ENCODE data around the gene FSHR. TPM values are rescaled to one million over a fixed set of nuclear protein-coding genes. Genes with fewer than 3 reads are reported as not detected.

Gene FSHR, protein sequence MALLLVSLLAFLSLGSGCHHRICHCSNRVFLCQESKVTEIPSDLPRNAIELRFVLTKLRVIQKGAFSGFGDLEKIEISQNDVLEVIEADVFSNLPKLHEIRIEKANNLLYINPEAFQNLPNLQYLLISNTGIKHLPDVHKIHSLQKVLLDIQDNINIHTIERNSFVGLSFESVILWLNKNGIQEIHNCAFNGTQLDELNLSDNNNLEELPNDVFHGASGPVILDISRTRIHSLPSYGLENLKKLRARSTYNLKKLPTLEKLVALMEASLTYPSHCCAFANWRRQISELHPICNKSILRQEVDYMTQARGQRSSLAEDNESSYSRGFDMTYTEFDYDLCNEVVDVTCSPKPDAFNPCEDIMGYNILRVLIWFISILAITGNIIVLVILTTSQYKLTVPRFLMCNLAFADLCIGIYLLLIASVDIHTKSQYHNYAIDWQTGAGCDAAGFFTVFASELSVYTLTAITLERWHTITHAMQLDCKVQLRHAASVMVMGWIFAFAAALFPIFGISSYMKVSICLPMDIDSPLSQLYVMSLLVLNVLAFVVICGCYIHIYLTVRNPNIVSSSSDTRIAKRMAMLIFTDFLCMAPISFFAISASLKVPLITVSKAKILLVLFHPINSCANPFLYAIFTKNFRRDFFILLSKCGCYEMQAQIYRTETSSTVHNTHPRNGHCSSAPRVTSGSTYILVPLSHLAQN
- total RNA-seq, result not detected

GRCh38 chr2:49154140-49154539 is at the start of gene FSHR:
Gene FSHR (minus strand): TSS chr2:49154515. CDS start chr2:49154417, 98 bp downstream.
- DNase-seq (ENCODE audit: low spot score in 2 of 2) (no peak), ATAC-seq (no peak)
- H3K9me3 Mint-ChIP-seq, result peaks cover 4 to 10% of the 10 kb centered on the region in 2 donors
- no peaks in the 10 kb centered on the region for H3K36me3 Mint-ChIP-seq
- H3K27ac Mint-ChIP-seq, result no peak within 1 kb of the TSS

GRCh38 chr2:49199266-49199665 is 45.0 kb upstream of the FSHR start:
- DNase-seq (ENCODE audit: low spot score in 2 of 2) (no peak), ATAC-seq (no peak)
- Mint-ChIP-seq H3K27ac (no peak overlapping the region), H3K9me3 (peaks cover 0 to 4% of the 10 kb centered on the region in 2 donors), H3K36me3 (no peaks in the 10 kb centered on the region)

- no peak for DNase-seq (ENCODE audit: low spot score in 2 of 2)
- ATAC-seq, result no peak
- Mint-ChIP-seq H3K27ac (no peak overlapping the region), H3K36me3 (no peaks in the 10 kb centered on the region), H3K9me3 (peaks cover 0 to 8% of the 10 kb centered on the region in 2 donors)
Measured at GRCh38 chr2:49194701-49195100, 40.4 kb upstream of the FSHR start.

DNA sequence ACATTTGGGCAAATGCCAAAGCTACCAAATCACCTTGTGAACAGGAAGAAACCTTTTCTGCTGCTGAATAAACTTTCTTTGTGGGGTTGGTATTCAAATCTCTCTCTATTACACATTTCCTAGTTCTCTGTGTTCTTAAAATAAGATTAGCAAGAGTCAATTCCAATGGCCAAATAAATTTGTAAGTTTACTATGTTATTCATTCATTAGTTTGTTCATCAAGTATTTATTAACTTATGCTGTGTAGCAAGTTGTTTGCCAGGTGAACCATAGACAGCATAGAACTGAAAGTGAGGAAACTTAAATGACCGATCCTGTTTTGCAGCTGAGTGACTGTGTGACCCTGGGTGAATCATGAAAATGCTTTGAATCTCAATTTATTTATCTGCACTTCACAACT is 37.7 kb upstream of the FSHR start:
- ATAC-seq (no peak), DNase-seq (ENCODE audit: low spot score in 2 of 2) (no peak)
- no peaks in the 10 kb centered on the region for H3K36me3 Mint-ChIP-seq
- peaks cover 3 to 7% of the 10 kb centered on the region in 2 donors for H3K9me3 Mint-ChIP-seq
- H3K27ac Mint-ChIP-seq, result no peak overlapping the region

GRCh38 chr2:49189512-49190225 is 35.4 kb upstream of the FSHR start:
- DNase-seq (ENCODE audit: low spot score in 2 of 2) (no peak), ATAC-seq (no peak)
- H3K9me3 Mint-ChIP-seq, result peaks cover 9 to 10% of the 10 kb centered on the region in 2 donors
- no peaks in the 10 kb centered on the region for H3K36me3 Mint-ChIP-seq
- H3K27ac Mint-ChIP-seq, result no peak overlapping the region

- DNase-seq (ENCODE audit: low spot score in 2 of 2) (no peak), ATAC-seq (no peak)
- Mint-ChIP-seq H3K36me3 (no peaks in the 10 kb centered on the region), H3K27ac (no peak overlapping the region), H3K9me3 (peaks cover 14 to 19% of the 10 kb centered on the region in 2 donors)
Measured at GRCh38 chr2:49186050-49186648, 31.8 kb upstream of the FSHR start.

DNA sequence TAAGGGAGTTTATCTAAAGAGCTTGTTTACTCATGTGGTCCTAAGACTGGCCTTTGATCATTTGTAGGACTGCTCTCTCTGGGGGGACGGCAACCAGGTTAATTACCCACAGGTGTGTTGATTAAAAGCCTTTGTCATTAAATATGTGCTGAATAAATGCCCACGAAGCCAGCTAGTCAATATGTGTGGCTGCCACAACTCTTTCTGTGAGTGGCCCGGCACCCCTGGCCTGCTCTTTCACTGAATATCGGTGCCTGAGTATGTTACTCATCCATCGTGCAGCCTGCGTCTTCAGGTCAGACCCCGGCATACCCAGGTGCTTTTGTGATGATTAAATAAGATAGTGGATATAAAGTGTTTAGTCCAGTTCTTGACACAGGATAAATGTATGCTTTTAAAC is 24.3 kb upstream of the FSHR start:
- Mint-ChIP-seq H3K36me3 (no peaks in the 10 kb centered on the region), H3K27ac (no peak overlapping the region), H3K9me3 (peaks cover 9 to 12% of the 10 kb centered on the region in 2 donors)
- ATAC-seq (no peak), DNase-seq (ENCODE audit: low spot score in 2 of 2) (no peak)

- Mint-ChIP-seq H3K27ac (no peak overlapping the region), H3K9me3 (peaks cover 4 to 8% of the 10 kb centered on the region in 2 donors), H3K36me3 (no peaks in the 10 kb centered on the region)
- no peak for DNase-seq (ENCODE audit: low spot score in 2 of 2)
- ATAC-seq, result no peak
Measured at GRCh38 chr2:49177194-49177593, 22.9 kb upstream of the FSHR start.

DNA sequence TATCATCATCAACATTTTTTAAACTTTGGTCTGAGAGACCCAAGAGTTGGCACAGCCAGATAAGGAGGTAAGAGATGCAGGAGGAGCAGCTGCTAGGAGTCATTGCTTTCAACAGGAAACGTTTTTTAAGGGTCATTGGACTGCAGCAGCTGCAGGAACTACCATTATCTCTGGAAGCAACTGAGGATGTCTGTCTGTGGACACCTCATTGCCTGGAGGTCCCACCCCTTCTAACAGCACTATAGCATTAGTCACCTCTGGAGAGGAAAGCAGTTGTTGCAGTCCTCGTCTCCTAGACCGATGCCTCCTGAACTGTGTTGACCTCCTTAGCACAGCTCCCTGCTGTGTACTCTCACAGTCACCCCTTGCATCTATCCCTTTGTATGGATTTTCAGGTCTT is 21.5 kb upstream of the FSHR start:
- Mint-ChIP-seq H3K36me3 (no peaks in the 10 kb centered on the region), H3K9me3 (peaks cover 8% of the 10 kb centered on the region in 2 donors)
- ATAC-seq, result no peak

GRCh38 chr2:49174750-49175149 is 20.4 kb upstream of the FSHR start:
- ATAC-seq, result no peak
- DNase-seq (ENCODE audit: low spot score in 2 of 2), result no peak
- no peaks in the 10 kb centered on the region for H3K36me3 Mint-ChIP-seq
- H3K27ac Mint-ChIP-seq, result no peak overlapping the region
- H3K9me3 Mint-ChIP-seq, result peaks cover 8% of the 10 kb centered on the region in 2 donors

More for the DNA sequence above, 21.5 kb upstream of the FSHR start:
- H3K27ac Mint-ChIP-seq, result no peak overlapping the region
- no peak for DNase-seq (ENCODE audit: low spot score in 2 of 2)

GRCh38 chr2:49167131-49167530 is 12.8 kb upstream of the FSHR start:
- Mint-ChIP-seq H3K27ac (no peak overlapping the region), H3K36me3 (no peaks in the 10 kb centered on the region), H3K9me3 (peaks cover 16% of the 10 kb centered on the region in 2 donors)
- ATAC-seq, result no peak
- DNase-seq (ENCODE audit: low spot score in 2 of 2), result no peak

DNA sequence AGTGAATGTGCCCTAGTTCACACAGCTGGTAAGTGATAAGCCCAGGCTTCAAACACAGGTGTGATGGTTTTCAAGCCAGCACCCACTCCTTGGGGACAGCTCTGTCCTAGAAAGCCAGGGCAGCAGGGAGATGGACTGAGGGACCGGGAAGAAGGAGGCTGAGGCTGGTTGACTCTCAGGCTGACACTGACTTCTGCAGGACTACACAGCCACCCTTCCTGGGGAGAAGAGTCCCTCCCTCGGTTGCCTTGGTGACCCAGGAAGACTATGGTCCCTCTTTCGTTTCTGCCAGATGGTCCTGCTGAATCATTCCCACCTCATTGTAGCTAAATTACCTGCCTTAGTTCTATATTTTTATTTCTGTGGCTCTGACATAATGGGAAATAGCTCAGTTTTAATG is 11.3 kb upstream of the FSHR start:
- Mint-ChIP-seq H3K36me3 (no peaks in the 10 kb centered on the region), H3K9me3 (peaks cover 9 to 12% of the 10 kb centered on the region in 2 donors), H3K27ac (no peak overlapping the region)
- ATAC-seq, result no peak
- no peak for DNase-seq (ENCODE audit: low spot score in 2 of 2)

- Mint-ChIP-seq H3K27ac (no peak overlapping the region), H3K9me3 (peaks cover 8 to 11% of the 10 kb centered on the region in 2 donors), H3K36me3 (no peaks in the 10 kb centered on the region)
- no peak for ATAC-seq
- DNase-seq (ENCODE audit: low spot score in 2 of 2), result no peak
Measured at GRCh38 chr2:49164729-49165128, 10.4 kb upstream of the FSHR start.

DNA sequence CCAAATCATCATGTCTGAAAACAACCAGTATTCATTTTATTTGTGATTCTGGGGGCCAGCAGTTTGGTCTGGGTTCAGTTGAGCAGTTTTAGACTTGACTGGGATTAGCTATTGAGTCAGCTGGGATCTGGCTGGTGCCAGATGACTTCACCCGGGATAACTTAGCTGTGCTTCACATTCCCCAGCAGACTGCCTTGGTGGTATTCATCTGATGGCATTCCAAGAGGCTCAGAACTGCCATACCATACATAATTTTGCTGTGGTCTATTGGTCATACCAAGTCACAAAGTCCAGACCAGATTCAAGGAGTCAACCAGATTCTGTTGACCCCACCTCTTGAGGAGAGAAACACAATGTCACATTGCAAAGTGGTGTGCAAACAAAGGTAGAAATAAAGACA is 7.8 kb upstream of the FSHR start:
- ATAC-seq (no peak), DNase-seq (ENCODE audit: low spot score in 2 of 2) (no peak)
- H3K27ac Mint-ChIP-seq, result no peak overlapping the region
- H3K36me3 Mint-ChIP-seq, result no peaks in the 10 kb centered on the region
- H3K9me3 Mint-ChIP-seq, result no peaks in the 10 kb centered on the region

- peaks cover 4 to 10% of the 10 kb centered on the region in 2 donors for H3K9me3 Mint-ChIP-seq
Measured at GRCh38 chr2:49154891-49155290, 576 bp upstream of the FSHR start.

GRCh38 chr2:49153252-49153651 is 1.1 kb downstream of the FSHR start:
- Mint-ChIP-seq H3K9me3 (peaks cover 9 to 14% of the 10 kb centered on the region in 2 donors), H3K27ac (no peak overlapping the region), H3K36me3 (no peaks in the 10 kb centered on the region)
- ATAC-seq, result no peak
- DNase-seq (ENCODE audit: low spot score in 2 of 2), result no peak

More at GRCh38 chr2:49154891-49155290, 576 bp upstream of the FSHR start:
- no peak for DNase-seq (ENCODE audit: low spot score in 2 of 2)
- Mint-ChIP-seq H3K27ac (no peak overlapping the region), H3K36me3 (no peaks in the 10 kb centered on the region)
- no peak for ATAC-seq

DNA sequence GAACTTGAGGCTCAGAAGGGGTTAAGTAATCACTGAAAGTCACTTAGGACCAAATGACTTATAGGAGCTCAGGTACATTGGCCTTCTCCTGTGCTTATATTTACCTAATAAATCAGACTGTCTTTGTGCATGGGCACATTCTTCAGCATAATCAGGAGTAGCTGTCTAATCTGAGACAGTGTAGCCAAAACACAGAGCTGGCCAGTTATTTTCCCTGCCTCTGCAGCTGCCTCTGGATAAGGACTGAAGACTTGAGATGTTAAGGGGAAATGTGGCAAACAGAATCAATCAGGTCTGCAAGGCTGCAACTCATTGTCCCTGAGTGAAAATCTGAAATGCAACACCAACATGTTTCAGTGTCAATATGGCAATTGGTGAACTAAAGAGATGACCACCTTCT is 1.5 kb downstream of the FSHR start:
- H3K9me3 Mint-ChIP-seq, result peaks cover 9 to 15% of the 10 kb centered on the region in 2 donors
- H3K36me3 Mint-ChIP-seq, result no peaks in the 10 kb centered on the region
- ATAC-seq (no peak), DNase-seq (ENCODE audit: low spot score in 2 of 2) (no peak)
- no peak overlapping the region for H3K27ac Mint-ChIP-seq
